Hepatocyte (in vitro differentiated cells): Measurements from ENCODE around the gene ATP2C2. TPM values are rescaled to one million over a fixed set of nuclear protein-coding genes. Genes with fewer than 3 reads are reported as not detected.
A peak's percentile ranks its signal among the peaks of the same experiment; 100 is the strongest.

Experiments used
- DNase-seq: peaks from one replicate; pipeline ENCODE4 v3.0.0-alpha.2; 2016; ENCODE audit warnings: low spot score
- H2AFZ ChIP-seq: fragments of 200-600 bp; sonication (generic); 2 replicates; pipeline ENCODE4 v1.6.0; 2016; ENCODE audit warnings: antibody characterized with exemption, mild to moderate bottlenecking
- H3K27ac ChIP-seq: fragments of 200-600 bp; sonication (generic); 2 replicates; pipeline ENCODE4 v1.5.1; 2016; ENCODE audit warnings: mild to moderate bottlenecking
- H3K27me3 ChIP-seq: fragments of 200-600 bp; sonication (generic); 2 replicates; pipeline ENCODE4 v1.6.1; 2016
- H3K36me3 ChIP-seq: fragments of 200-600 bp; sonication (generic); replicated peaks from 2 replicates; pipeline ENCODE4 v1.5.1; 2016; ENCODE audit warnings: low read depth; ENCODE audit not compliant: insufficient read depth
- H3K4me1 ChIP-seq: fragments of 200-600 bp; sonication (generic); 2 replicates; pipeline ENCODE4 v1.5.1; 2016; ENCODE audit warnings: mild to moderate bottlenecking, moderate library complexity; ENCODE audit not compliant: insufficient read depth
- H3K4me2 ChIP-seq: fragments of 200-600 bp; sonication (generic); 2 replicates; pipeline ENCODE4 v1.6.0; 2016
- H3K4me3 ChIP-seq: fragments of 200-600 bp; sonication (generic); 2 replicates; pipeline ENCODE4 v1.5.1; 2016; ENCODE audit warnings: mild to moderate bottlenecking
- H3K79me2 ChIP-seq: fragments of 200-600 bp; sonication (generic); 2 replicates; pipeline ENCODE4 v1.6.0; 2017; ENCODE audit warnings: mild to moderate bottlenecking
- H3K9me2 ChIP-seq: fragments of 200-600 bp; sonication (generic); replicated peaks from 2 replicates; pipeline ENCODE4 v1.6.0; 2017; ENCODE audit warnings: mild to moderate bottlenecking; ENCODE audit not compliant: insufficient read depth
- H3K9me3 ChIP-seq: fragments of 200-600 bp; sonication (generic); 2 replicates; pipeline ENCODE4 v1.5.1; 2016; ENCODE audit warnings: low read depth, mild to moderate bottlenecking
- H4K20me1 ChIP-seq: fragments of 200-600 bp; sonication (generic); 2 replicates; pipeline ENCODE4 v1.6.0; 2016; ENCODE audit warnings: mild to moderate bottlenecking; ENCODE audit not compliant: insufficient read depth, poor library complexity, severe bottlenecking
- CTCF ChIP-seq: fragments of 200-600 bp; sonication (generic); IDR thresholded peaks from 2 replicates; pipeline ENCODE4 v1.5.1; 2016; ENCODE audit warnings: antibody characterized with exemption, mild to moderate bottlenecking; ENCODE audit not compliant: poor library complexity
- EZH2 ChIP-seq: fragments of 200-600 bp; sonication (generic); IDR thresholded peaks from 2 replicates; pipeline ENCODE4 v1.6.1; 2016; ENCODE audit warnings: antibody characterized with exemption, mild to moderate bottlenecking, borderline replicate concordance
- EZH2phosphoT487 ChIP-seq: fragments of 200-600 bp; sonication (generic); IDR thresholded peaks from one replicate; pipeline ENCODE4 v1.6.1; 2018; ENCODE audit warnings: antibody characterized with exemption, mild to moderate bottlenecking, low read depth, moderate library complexity; ENCODE audit not compliant: unreplicated experiment, severe bottlenecking
- WGBS: methylation state at CpG from one replicate; pipeline ENCODE4 v1.1.6; 2016; ENCODE audit warnings: low lambda C conversion rate; ENCODE audit errors: missing lambda C conversion rate; 5-methylcytosine and 5-hydroxymethylcytosine counted together
- polyA plus RNA-seq: library from polyadenylated mRNA; unstranded; fragments of >200 nt; fragmentation: Nextera tagmentation; extraction: Ambion mirVana; gene quantifications from 2 replicates; pipeline ENCODE4 v1.2.1, GENCODE V29; 2016
- total RNA-seq: library from RNA; depleted of rRNA; stranded (reverse); fragments of >200 nt; gene quantifications from 2 replicates; pipeline ENCODE4 v1.2.3, GENCODE V29; 2014

The ATP2C2 gene
- total and polyA plus RNA-seq, 2 experiments from 2014 or later: 6.0 to 6.8 TPM

- no peak overlapping the region for H3K4me3 ChIP-seq
- H3K27ac ChIP-seq: no peak overlapping the region
- peaks cover 8% of the 10 kb centered on the region for H3K4me1 ChIP-seq
- 63% methylated on average over 20 of the region's 20 CpGs for WGBS
- no peaks in the 10 kb centered on the region for H3K36me3 ChIP-seq
- no peak for DNase-seq
- no peaks in the 10 kb centered on the region for H3K79me2 ChIP-seq
- no peak overlapping the region for H3K4me2 ChIP-seq
- no peaks in the 10 kb centered on the region for H4K20me1 ChIP-seq
- TF ChIP-seq EZH2phosphoT487 (no peak), EZH2 (no peak), CTCF (no peak)
- H3K9me3 ChIP-seq: no peaks in the 10 kb centered on the region
- no peaks in the 10 kb centered on the region for H3K9me2 ChIP-seq
- no peak overlapping the region for H2AFZ ChIP-seq
- no peaks in the 10 kb centered on the region for H3K27me3 ChIP-seq
These were observed 141.0 kb downstream of the ATP2C2 start for GRCh38 chr16:84509032-84509950.

GRCh38 chr16:84511180-84511800, 143.0 kb downstream of the ATP2C2 start:
- no peaks in the 10 kb centered on the region for H3K9me3 ChIP-seq
- H3K27me3 ChIP-seq: no peaks in the 10 kb centered on the region
- H3K79me2 ChIP-seq: no peaks in the 10 kb centered on the region
- no peak overlapping the region for H2AFZ ChIP-seq
- DNase-seq: peak; percentile 88
- no peaks in the 10 kb centered on the region for H3K4me1 ChIP-seq
- H3K27ac ChIP-seq: no peak overlapping the region
- H3K4me3 ChIP-seq: no peak overlapping the region
- TF ChIP-seq EZH2: no peak
- TF ChIP-seq EZH2phosphoT487: no peak
- peak; percentile 94 for TF ChIP-seq CTCF
- no peaks in the 10 kb centered on the region for H3K36me3 ChIP-seq
- H4K20me1 ChIP-seq: no peaks in the 10 kb centered on the region
- 18% methylated on average over 21 of the region's 21 CpGs for WGBS
- H3K4me2 ChIP-seq: no peak overlapping the region
- no peaks in the 10 kb centered on the region for H3K9me2 ChIP-seq

GRCh38 chr16:84511831-84512230, 143.5 kb downstream of the ATP2C2 start:
- no peaks in the 10 kb centered on the region for H3K27me3 ChIP-seq
- H4K20me1 ChIP-seq: no peaks in the 10 kb centered on the region
- DNase-seq: no peak
- 84% methylated on average over 13 of the region's 13 CpGs for WGBS
- H3K79me2 ChIP-seq: no peaks in the 10 kb centered on the region
- no peaks in the 10 kb centered on the region for H3K9me2 ChIP-seq
- no peak overlapping the region for H2AFZ ChIP-seq
- H3K27ac ChIP-seq: no peak overlapping the region
- no peaks in the 10 kb centered on the region for H3K9me3 ChIP-seq
- H3K36me3 ChIP-seq: no peaks in the 10 kb centered on the region
- no peak for TF ChIP-seq EZH2
- no peak for TF ChIP-seq CTCF
- TF ChIP-seq EZH2phosphoT487: no peak
- H3K4me1 ChIP-seq: no peaks in the 10 kb centered on the region
- no peak overlapping the region for H3K4me3 ChIP-seq
- H3K4me2 ChIP-seq: no peak overlapping the region
